ENCODE data around the gene MAST4. TPM values are rescaled to one million over a fixed set of nuclear protein-coding genes. Genes with fewer than 3 reads are reported as not detected.

The MAST4 gene
- total RNA-seq, 1 donor from 2014 or later: 112 TPM

DNA sequence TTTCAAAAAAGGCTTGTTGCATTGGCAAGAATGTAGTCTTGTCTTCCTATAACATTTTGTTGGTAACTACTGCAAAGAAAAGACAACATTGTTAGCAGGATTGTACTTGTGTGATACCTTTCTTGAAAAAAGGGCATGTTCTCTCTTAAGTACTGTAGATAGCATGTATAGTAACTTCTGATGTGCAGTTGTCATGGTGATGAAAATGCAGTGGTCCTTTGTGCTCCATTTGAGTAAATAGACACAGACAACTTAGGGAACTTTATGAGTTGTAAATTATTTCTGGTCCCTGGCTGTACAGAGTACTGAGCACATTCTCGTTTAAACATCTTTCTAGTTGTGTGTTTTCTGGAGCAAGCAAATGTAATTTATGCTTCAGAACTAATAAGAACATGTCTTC is 497.1 kb downstream of the MAST4 start:
- peaks cover 31% of the 10 kb centered on the region for H3K4me1 Mint-ChIP-seq (ENCODE audit: unreplicated experiment)
- no peak for TF ChIP-seq CTCF (IDR thresholded peaks at IDR 0.05; ENCODE audit: unreplicated experiment)
- no peak overlapping the region for H3K4me3 Mint-ChIP-seq (ENCODE audit: unreplicated experiment)
- no peak for DNase-seq (ENCODE audit: low spot score)
- H3K36me3 Mint-ChIP-seq (ENCODE audit: low read depth, unreplicated experiment): peaks cover 12% of the 10 kb centered on the region
- H3K9me3 Mint-ChIP-seq (ENCODE audit: unreplicated experiment): no peaks in the 10 kb centered on the region
- H3K27me3 Mint-ChIP-seq (ENCODE audit: unreplicated experiment): no peaks in the 10 kb centered on the region
- H3K27ac Mint-ChIP-seq (ENCODE audit: unreplicated experiment): peak overlapping the region; percentile 91

DNA sequence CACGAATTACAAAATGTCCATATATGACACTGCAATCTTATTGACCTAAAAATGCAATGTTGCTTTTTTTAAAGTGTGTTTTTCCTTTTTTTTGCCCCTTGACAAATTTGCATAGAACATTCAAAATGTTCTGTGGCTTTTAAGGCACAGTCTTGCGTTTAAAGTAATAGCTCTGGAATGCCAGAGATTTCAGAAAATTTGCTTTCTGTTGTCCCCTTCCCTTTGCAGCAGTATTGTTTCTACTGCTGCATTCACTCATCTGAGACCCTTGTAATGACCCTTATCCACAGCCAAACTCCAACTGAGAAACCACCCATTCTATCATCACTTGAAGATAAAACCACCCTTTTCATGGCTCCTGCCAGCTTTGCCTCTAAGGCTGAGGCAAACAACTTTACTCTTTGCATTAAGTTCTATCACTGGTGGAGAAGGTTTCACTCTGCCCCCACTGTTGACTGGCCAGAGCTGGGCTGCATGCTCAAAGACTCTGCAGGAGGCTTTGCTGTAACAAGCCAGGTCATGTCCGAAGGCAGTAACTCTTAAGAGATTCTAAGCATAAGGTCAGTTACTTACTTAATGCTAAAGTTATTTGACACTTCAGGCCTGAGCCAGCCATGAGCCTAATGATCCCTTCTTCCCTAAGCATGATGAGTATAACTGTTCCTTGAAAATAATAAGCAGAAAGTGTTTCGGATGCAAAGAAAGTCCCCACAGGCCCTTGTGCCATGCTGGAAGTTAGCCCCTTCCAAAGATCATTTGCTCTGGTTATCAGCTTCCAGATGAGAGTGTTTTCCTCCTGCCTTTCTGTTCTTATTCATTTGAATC is 498.5 kb downstream of the MAST4 start:
- TF ChIP-seq CTCF (IDR thresholded peaks at IDR 0.05; ENCODE audit: unreplicated experiment): no peak
- H3K4me1 Mint-ChIP-seq (ENCODE audit: unreplicated experiment): peaks cover 26% of the 10 kb centered on the region
- peak overlapping the region; percentile 85 for H3K27ac Mint-ChIP-seq (ENCODE audit: unreplicated experiment)
- no peaks in the 10 kb centered on the region for H3K27me3 Mint-ChIP-seq (ENCODE audit: unreplicated experiment)
- no peaks in the 10 kb centered on the region for H3K9me3 Mint-ChIP-seq (ENCODE audit: unreplicated experiment)
- peaks cover 12% of the 10 kb centered on the region for H3K36me3 Mint-ChIP-seq (ENCODE audit: low read depth, unreplicated experiment)
- H3K4me3 Mint-ChIP-seq (ENCODE audit: unreplicated experiment): no peak overlapping the region
- no peak for DNase-seq (ENCODE audit: low spot score)

DNA sequence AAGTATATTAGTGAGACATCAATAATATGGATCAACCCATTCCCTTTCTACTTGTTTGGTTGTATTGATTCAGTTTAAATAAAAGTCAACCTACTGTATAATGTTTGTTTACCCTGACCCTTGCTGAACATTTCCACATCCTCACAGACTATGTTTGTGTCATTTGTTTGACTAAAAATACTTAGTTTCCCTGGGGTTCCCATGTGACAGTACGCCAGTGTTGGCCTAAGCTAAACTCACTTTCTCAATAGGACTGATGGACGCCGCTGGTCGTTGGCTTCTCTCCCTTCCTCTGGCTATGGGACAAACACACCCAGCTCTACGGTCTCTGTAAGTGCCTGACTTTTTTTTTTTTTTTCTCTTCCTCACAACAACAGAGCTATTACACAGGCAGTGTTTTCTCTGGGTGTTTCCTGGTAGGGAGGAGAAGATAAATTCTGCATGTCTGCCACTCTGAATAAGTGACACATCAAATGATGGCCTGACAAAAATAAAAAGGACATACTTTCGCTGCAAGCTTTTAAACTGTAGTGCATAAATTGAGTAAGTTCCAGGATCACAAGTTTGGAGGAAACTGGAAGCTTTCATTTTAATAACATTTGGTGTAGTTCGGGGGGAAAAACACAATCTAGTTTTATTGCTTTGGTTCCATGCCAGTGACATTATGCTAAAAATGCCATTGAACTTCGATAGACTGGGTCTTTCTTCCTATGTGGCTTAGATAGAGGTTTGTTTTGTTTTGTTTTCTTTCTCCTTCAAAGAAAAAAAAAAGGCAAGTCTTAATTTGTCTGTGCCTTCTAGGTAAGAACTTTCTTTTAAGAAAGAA is 499.4 kb downstream of the MAST4 start:
- Mint-ChIP-seq H3K9me3 (ENCODE audit: unreplicated experiment) (no peaks in the 10 kb centered on the region), H3K27me3 (ENCODE audit: unreplicated experiment) (no peaks in the 10 kb centered on the region), H3K27ac (ENCODE audit: unreplicated experiment) (peak overlapping the region; percentile 85), H3K36me3 (ENCODE audit: low read depth, unreplicated experiment) (peaks cover 15% of the 10 kb centered on the region), H3K4me1 (ENCODE audit: unreplicated experiment) (peaks cover 26% of the 10 kb centered on the region), H3K4me3 (ENCODE audit: unreplicated experiment) (no peak overlapping the region)
- TF ChIP-seq CTCF (IDR thresholded peaks at IDR 0.05; ENCODE audit: unreplicated experiment): no peak
- DNase-seq (ENCODE audit: low spot score): no peak

- Mint-ChIP-seq H3K27me3 (ENCODE audit: unreplicated experiment) (no peaks in the 10 kb centered on the region), H3K36me3 (ENCODE audit: low read depth, unreplicated experiment) (peaks cover 13% of the 10 kb centered on the region), H3K9me3 (ENCODE audit: unreplicated experiment) (no peaks in the 10 kb centered on the region), H3K27ac (ENCODE audit: unreplicated experiment) (no peak overlapping the region), H3K4me3 (ENCODE audit: unreplicated experiment) (no peak overlapping the region), H3K4me1 (ENCODE audit: unreplicated experiment) (peaks cover 18% of the 10 kb centered on the region)
- TF ChIP-seq CTCF (IDR thresholded peaks at IDR 0.05; ENCODE audit: unreplicated experiment): no peak
- no peak for DNase-seq (ENCODE audit: low spot score)
Measured at GRCh38 chr5:67098656-67099055, 502.5 kb downstream of the MAST4 start.

DNA sequence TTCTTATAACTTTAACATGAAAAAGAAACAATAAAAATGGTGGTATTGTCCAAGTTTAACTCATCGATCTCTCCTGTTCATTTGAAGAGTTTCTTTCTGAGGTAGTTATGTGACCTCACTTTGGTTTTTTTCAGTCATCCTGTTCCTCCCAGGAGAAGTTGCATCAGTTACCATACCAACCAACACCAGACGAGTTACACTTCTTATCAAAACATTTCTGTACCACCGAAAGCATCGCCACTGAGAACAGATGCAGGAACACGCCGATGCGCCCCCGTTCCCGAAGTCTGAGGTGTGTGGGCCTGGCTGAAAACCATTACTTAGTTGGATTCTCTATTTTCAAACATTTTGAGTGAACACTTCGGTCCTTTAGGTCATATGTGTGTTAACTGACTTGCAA is 504.1 kb downstream of the MAST4 start:
- H3K27me3 Mint-ChIP-seq (ENCODE audit: unreplicated experiment): no peaks in the 10 kb centered on the region
- peak overlapping the region; percentile 68 for H3K27ac Mint-ChIP-seq (ENCODE audit: unreplicated experiment)
- no peak overlapping the region for H3K4me3 Mint-ChIP-seq (ENCODE audit: unreplicated experiment)
- H3K4me1 Mint-ChIP-seq (ENCODE audit: unreplicated experiment): peaks cover 5% of the 10 kb centered on the region
- no peaks in the 10 kb centered on the region for H3K9me3 Mint-ChIP-seq (ENCODE audit: unreplicated experiment)
- peaks cover 21% of the 10 kb centered on the region for H3K36me3 Mint-ChIP-seq (ENCODE audit: low read depth, unreplicated experiment)
- TF ChIP-seq CTCF (IDR thresholded peaks at IDR 0.05; ENCODE audit: unreplicated experiment): no peak
- no peak for DNase-seq (ENCODE audit: low spot score)

Data from endothelial cell (in vitro differentiated cells).